ENCODE measurements around the gene ZFC3H1. TPM values are rescaled to one million over a fixed set of nuclear protein-coding genes. Genes with fewer than 3 reads are reported as not detected.

ZFC3H1 gene
- total and polyA plus RNA-seq, 9 of the 15 experiments (the other 6 are each of a cell fraction or from before 2014, with no cell fraction given): 14.8 to 80.5 (median 22.1) TPM

DNA sequence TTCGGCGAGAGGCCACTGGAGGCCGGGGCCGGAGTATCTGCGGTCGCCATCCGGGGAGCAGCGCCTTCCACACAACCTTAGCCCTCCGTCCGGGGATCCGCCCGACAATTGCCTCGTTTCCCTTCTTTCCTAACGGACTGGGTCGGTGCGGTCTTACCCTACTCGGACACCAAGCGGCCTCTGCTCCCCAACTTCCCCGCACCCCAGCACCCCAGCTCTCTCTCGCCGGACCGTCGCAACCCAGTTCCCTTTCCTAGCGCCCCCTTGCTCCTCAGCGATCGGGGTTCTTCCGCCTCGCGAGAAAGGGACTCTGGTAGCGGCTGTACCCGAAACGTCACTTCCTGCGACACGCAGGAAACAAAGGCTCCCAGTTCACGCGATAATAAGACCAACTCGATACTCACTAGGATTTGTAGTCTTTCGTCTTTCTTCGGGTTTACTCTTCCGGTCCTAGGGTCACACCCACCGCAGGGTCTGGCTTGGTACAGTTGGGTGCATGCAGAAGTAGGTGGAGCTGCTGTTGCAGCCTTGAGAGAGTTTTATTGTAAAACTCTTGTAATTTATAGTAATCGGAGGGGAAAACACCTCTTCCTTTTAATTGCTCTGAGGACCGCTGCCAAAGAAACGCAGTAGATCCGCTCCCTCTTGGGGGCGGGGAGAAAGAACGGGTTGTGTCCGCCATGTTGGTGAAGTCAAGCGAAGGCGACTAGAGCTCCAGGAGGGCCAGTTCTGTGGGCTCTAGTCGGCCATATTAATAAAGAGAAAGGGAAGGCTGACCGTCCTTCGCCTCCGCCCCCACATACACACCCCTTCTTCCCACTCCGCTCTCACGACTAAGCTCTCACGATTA is at the start of gene ZFC3H1, which contains the start of gene THAP2 (continued):
- peak; percentile 23; the same call in 1 of the 2 replicates for TF ChIP-seq BCOR (IDR thresholded peaks at IDR 0.05)
- TF ChIP-seq ZNF830 (CRISPR knock-in tag; IDR thresholded peaks at IDR 0.05): 0 out of 2 replicates have a peak, but pooled peaks have one; percentile 34
- TF ChIP-seq SMAD2 (IDR thresholded peaks at IDR 0.05; ENCODE audit: low read depth, low read length): no peak
- TF ChIP-seq KDM5B (IDR thresholded peaks at IDR 0.05; ENCODE audit: insufficient replicate concordance, low read depth, low read length): peak; percentile 81
- peak; percentile 24; the same call in 1 of the 2 replicates for TF ChIP-seq ZBTB17 (CRISPR knock-in tag; IDR thresholded peaks at IDR 0.05)
- peak; percentile 93 for TF ChIP-seq ELF1 (tag; IDR thresholded peaks at IDR 0.05)
- TF ChIP-seq NCOA2 (IDR thresholded peaks at IDR 0.05; ENCODE audit: partially characterized antibody in 2 of 2): no peak
- TF ChIP-seq JUNB (CRISPR knock-in tag; conservative IDR thresholded peaks at IDR 0.05): no peak
- no peak; the same call in 1 of the 2 replicates for TF ChIP-seq SMARCA4 (IDR thresholded peaks at IDR 0.05)
- TF ChIP-seq TRIM28 (IDR thresholded peaks at IDR 0.05): no peak
- no peak for TF ChIP-seq RBM17 (IDR thresholded peaks at IDR 0.05; ENCODE audit: borderline replicate concordance, low read depth, low read length)
- TF ChIP-seq ARHGAP35 (IDR thresholded peaks at IDR 0.05; ENCODE audit: partially characterized antibody): peak; percentile 93
- no peak for TF ChIP-seq POLR3G (IDR thresholded peaks at IDR 0.05; ENCODE audit: extremely low read depth, insufficient read length, insufficient replicate concordance)
- peak; percentile 54 for TF ChIP-seq TAF9B (IDR thresholded peaks at IDR 0.05; ENCODE audit: partially characterized antibody)
- TF ChIP-seq ELF2 (CRISPR knock-in tag; IDR thresholded peaks at IDR 0.05): peak; percentile 87
- TF ChIP-seq RBM22 (IDR thresholded peaks at IDR 0.05; ENCODE audit: low read depth, low read length, poor library complexity, severe bottlenecking): peak; percentile 6
- no peak for TF ChIP-seq ZC3H4 (CRISPR knock-in tag; IDR thresholded peaks at IDR 0.05; ENCODE audit: borderline replicate concordance)
- TF ChIP-seq EGR1 (conservative IDR thresholded peaks at IDR 0.05): peak; percentile 95
- 0 out of 2 replicates have a peak, but pooled peaks have one; percentile 35 for TF ChIP-seq THAP12 (CRISPR knock-in tag; IDR thresholded peaks at IDR 0.05)
- no peak for TF ChIP-seq SMARCB1 (IDR thresholded peaks at IDR 0.05; ENCODE audit: insufficient read length, low read depth)
- no peak for TF ChIP-seq MEIS2 (IDR thresholded peaks at IDR 0.05; ENCODE audit: partially characterized antibody)
- TF ChIP-seq SAP30 (IDR thresholded peaks at IDR 0.05; ENCODE audit: borderline replicate concordance, insufficient read depth, low read depth, low read length, poor library complexity, severe bottlenecking): no peak
- TF ChIP-seq TCFL5 (CRISPR knock-in tag; conservative IDR thresholded peaks at IDR 0.05): no peak
- no peak for TF ChIP-seq ZNF41 (CRISPR knock-in tag; conservative IDR thresholded peaks at IDR 0.05)
- no peak for TF ChIP-seq BMI1 (IDR thresholded peaks at IDR 0.05; ENCODE audit: low read length)
- TF ChIP-seq CBX2 (IDR thresholded peaks at IDR 0.05; ENCODE audit: insufficient read depth, low read length, poor library complexity, severe bottlenecking): no peak
- no peak for TF ChIP-seq NR1H2 (CRISPR knock-in tag; IDR thresholded peaks at IDR 0.05)
- no peak for TF ChIP-seq ETV6 (IDR thresholded peaks at IDR 0.05; ENCODE audit: borderline replicate concordance in 1 of 2, low read depth in 2 of 2, low read length in 1 of 2)
- no peak for TF ChIP-seq ETV6 (CRISPR knock-in tag; IDR thresholded peaks at IDR 0.05; ENCODE audit: borderline replicate concordance)

All from K562 (cell line).